Fibroblast of lung (primary cell): Measurements from ENCODE around the gene PAQR5.

Experiments used
- EZH2 ChIP-seq: IDR thresholded peaks from 2 replicates; pipeline ENCODE4 v1.5.1; 2012; ENCODE audit warnings: low read length, control low read depth, mild to moderate bottlenecking; ENCODE audit errors: missing control alignments
- TF ChIP-seq, protein P1 (sequence below), 2 donors: IDR thresholded peaks in 1 of 2; conservative IDR thresholded peaks in 1 of 2; 1 replicate in 1 of 2; 2 replicates in 1 of 2; pipeline ENCODE4 v1.5.1; 2011 to 2012; ENCODE audit warnings: low read length in 2 of 2, control low read depth in 1 of 2, inconsistent platforms in 1 of 2, low read depth in 1 of 2, mild to moderate bottlenecking in 1 of 2

GRCh38 chr15:69413822-69414700 lies 115.3 kb downstream of the PAQR5 start, which contains the start of gene KIF23:
- TF ChIP-seq, protein P1, sequence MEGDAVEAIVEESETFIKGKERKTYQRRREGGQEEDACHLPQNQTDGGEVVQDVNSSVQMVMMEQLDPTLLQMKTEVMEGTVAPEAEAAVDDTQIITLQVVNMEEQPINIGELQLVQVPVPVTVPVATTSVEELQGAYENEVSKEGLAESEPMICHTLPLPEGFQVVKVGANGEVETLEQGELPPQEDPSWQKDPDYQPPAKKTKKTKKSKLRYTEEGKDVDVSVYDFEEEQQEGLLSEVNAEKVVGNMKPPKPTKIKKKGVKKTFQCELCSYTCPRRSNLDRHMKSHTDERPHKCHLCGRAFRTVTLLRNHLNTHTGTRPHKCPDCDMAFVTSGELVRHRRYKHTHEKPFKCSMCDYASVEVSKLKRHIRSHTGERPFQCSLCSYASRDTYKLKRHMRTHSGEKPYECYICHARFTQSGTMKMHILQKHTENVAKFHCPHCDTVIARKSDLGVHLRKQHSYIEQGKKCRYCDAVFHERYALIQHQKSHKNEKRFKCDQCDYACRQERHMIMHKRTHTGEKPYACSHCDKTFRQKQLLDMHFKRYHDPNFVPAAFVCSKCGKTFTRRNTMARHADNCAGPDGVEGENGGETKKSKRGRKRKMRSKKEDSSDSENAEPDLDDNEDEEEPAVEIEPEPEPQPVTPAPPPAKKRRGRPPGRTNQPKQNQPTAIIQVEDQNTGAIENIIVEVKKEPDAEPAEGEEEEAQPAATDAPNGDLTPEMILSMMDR (conservative IDR thresholded peaks at IDR 0.05 in 1 of 2, IDR thresholded peaks at IDR 0.05 in 1 of 2; ENCODE audit: low read depth in 1 of 2, low read length in 2 of 2), result no peak
- TF ChIP-seq EZH2, result no peak
